ENCODE data around the gene HYOU1. TPM values are rescaled to one million over a fixed set of nuclear protein-coding genes. Genes with fewer than 3 reads are reported as not detected.
A peak's percentile ranks its signal among the peaks of the same experiment; 100 is the strongest.
"Not testable (repeated sequence)": the region's sequence is repeated elsewhere in the genome, so short reads cannot be mapped to it uniquely, and the experiment has no call there.

HYOU1 gene
- total RNA-seq = 10 to 100 TPM; 21.8 to 47.0 (median 33.0) TPM

GRCh38 chr11:119057000-119057769 is at the start of gene HYOU1:
Gene HYOU1, minus strand, starts transcription at chr11:119057205. Its CDS starts 1,045 bp downstream, at chr11:119056160.
- TF ChIP-seq CTCF (IDR thresholded peaks at IDR 0.05) (peak in 1 of 3 donors; percentile 10), POLR2A (IDR thresholded peaks at IDR 0.05) (no peak)
- 0% methylated on average over 26 to 46 of the region's 79 CpGs for WGBS, 2 donors
- DNase-seq (ENCODE audit: low spot score in 2 of 2) = peak; percentile 96 to 99
- peak within 1 kb of the TSS; percentile 75 for H3K4me3 ChIP-seq (ENCODE audit: low read depth, poor library complexity, severe bottlenecking)
- intact Hi-C loops (cut with DNase I; ENCODE audit: low total_unique reads) = no loop called here

GRCh38 chr11:119103793-119104192 is 46.8 kb upstream of the HYOU1 start:
- intact Hi-C loops (cut with DNase I; ENCODE audit: low total_unique reads) = no loop called here
- TF ChIP-seq CTCF (IDR thresholded peaks at IDR 0.05) (no peak), POLR2A (IDR thresholded peaks at IDR 0.05) (no peak)
- 54 to 56% methylated on average over 4 of the region's 4 CpGs for WGBS, 2 donors
- no peak for DNase-seq (ENCODE audit: low spot score in 2 of 2)
- H3K4me3 ChIP-seq (ENCODE audit: low read depth, poor library complexity, severe bottlenecking) = no peak overlapping the region

- intact Hi-C loops (cut with DNase I; ENCODE audit: low total_unique reads) = not testable (repeated sequence)
- WGBS, 2 donors = 78 to 80% methylated on average over 18 of the region's 18 CpGs
Measured at GRCh38 chr11:119103161-119103664, 46.2 kb upstream of the HYOU1 start.

GRCh38 chr11:119101759-119102423 is 44.9 kb upstream of the HYOU1 start, which contains the start of gene DPAGT1:
Gene DPAGT1, minus strand, starts transcription at chr11:119101853. Its CDS starts 198 bp downstream, at chr11:119101655.
- intact Hi-C loops (cut with DNase I; ENCODE audit: low total_unique reads) = no loop called here
- WGBS, 2 donors = 0 to 1% methylated on average over 32 of the region's 32 CpGs
- peak; percentile 95 to 97 for DNase-seq (ENCODE audit: low spot score in 2 of 2)
- peak within 1 kb of the TSS; percentile 56 for H3K4me3 ChIP-seq (ENCODE audit: low read depth, poor library complexity, severe bottlenecking)
- no peak for TF ChIP-seq CTCF (IDR thresholded peaks at IDR 0.05)
- TF ChIP-seq POLR2A (IDR thresholded peaks at IDR 0.05) = no peak

More at GRCh38 chr11:119103161-119103664, 46.2 kb upstream of the HYOU1 start:
- H3K4me3 ChIP-seq (ENCODE audit: low read depth, poor library complexity, severe bottlenecking); DNase-seq (ENCODE audit: low spot score in 2 of 2): not testable (repeated sequence)

DNA sequence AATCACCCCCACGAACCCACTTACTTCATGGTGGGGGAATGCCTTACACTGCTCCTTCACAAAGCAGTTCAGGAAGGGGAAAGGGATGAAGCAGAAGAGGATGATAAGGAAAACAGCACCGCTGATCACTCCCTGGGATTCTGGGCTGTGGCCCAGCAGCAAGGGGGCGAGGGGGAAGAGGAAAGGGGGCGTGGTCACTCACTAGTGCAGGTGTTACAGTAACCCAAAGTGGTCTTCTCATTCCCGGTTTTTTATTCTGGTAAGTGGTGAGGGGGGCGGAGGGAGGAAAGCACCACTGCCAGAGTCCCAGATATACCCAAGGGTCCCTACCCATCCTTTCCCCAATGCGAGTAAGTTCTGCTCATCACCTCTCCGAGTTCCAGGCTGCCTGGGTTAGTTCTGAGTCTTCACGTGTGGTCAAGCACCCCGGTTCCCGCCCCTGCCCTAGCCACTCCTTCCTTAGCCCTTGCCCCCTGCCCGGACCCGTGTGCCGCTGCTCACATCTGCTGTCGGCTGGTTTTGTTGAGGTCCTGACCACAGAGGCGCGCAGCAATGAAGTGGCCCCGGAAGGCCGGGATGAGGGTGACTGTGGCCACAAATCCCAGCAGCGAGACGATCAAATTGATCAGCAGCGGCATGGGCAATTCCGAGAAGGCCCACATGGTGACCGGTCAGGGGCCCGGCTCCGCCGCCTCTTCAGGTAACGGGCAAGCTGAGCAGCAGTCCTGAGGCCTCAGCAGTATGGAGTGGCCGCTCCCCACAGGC is 44.2 kb upstream of the HYOU1 start:
- TF ChIP-seq POLR2A (IDR thresholded peaks at IDR 0.05) (no peak), CTCF (IDR thresholded peaks at IDR 0.05) (no peak)

More for the DNA sequence above, 44.2 kb upstream of the HYOU1 start:
- peak overlapping the region; percentile 56 for H3K4me3 ChIP-seq (ENCODE audit: low read depth, poor library complexity, severe bottlenecking)
- DNase-seq (ENCODE audit: low spot score in 2 of 2) = no peak
- WGBS, 2 donors = 1 to 2% methylated on average over 22 to 26 of the region's 29 CpGs
- intact Hi-C loops (cut with DNase I; ENCODE audit: low total_unique reads) = no loop called here
